SK-N-MC (cell line): ENCODE measurements around the gene RHEBL1.

Experiments used
- EZH2 ChIP-seq: fragments of 200-600 bp; sonication (generic); IDR thresholded peaks from one replicate; pipeline ENCODE4 v1.6.1; 2017; ENCODE audit warnings: antibody characterized with exemption
- POLR2AphosphoS5 ChIP-seq: IDR thresholded peaks from 2 replicates; pipeline ENCODE4 v1.6.1; 2012; ENCODE audit warnings: mild to moderate bottlenecking, low read depth, low read length, borderline replicate concordance

GRCh38 chr12:49032276-49032675 lies 37.5 kb downstream of the RHEBL1 start:
- TF ChIP-seq EZH2 (no peak), POLR2AphosphoS5 (no peak)
